Activated T-cell treated with anti-CD3 and anti-CD28 coated beads, Interleukin-2, amount 50 U/mL, for 24 hours (primary cell): ENCODE measurements around the gene BABAM2.
A peak's percentile ranks its signal among the peaks of the same experiment; 100 is the strongest.

Source experiments
- DNase-seq: peaks from one replicate; pipeline ENCODE4 v3.0.0-alpha.2; 2020
- H3K27ac Mint-ChIP-seq: 2 replicates; pipeline ENCODE4 v1.8.0; 2020; ENCODE audit warnings: mild to moderate bottlenecking, mixed read lengths
- H3K27me3 Mint-ChIP-seq: 2 replicates; pipeline ENCODE4 v1.8.0; 2020; ENCODE audit warnings: mixed read lengths
- H3K36me3 Mint-ChIP-seq: 2 replicates; pipeline ENCODE4 v1.8.0; 2020; ENCODE audit warnings: low read depth, mixed read lengths
- H3K4me1 Mint-ChIP-seq: 2 replicates; pipeline ENCODE4 v1.8.0; 2020; ENCODE audit warnings: low read depth, mixed read lengths
- H3K4me3 Mint-ChIP-seq: 2 replicates; pipeline ENCODE4 v1.8.0; 2020; ENCODE audit warnings: mild to moderate bottlenecking, moderate library complexity, mixed read lengths
- H3K9me3 Mint-ChIP-seq: 2 replicates; pipeline ENCODE4 v1.8.0; 2020; ENCODE audit warnings: mixed read lengths

The BABAM2 gene

DNA sequence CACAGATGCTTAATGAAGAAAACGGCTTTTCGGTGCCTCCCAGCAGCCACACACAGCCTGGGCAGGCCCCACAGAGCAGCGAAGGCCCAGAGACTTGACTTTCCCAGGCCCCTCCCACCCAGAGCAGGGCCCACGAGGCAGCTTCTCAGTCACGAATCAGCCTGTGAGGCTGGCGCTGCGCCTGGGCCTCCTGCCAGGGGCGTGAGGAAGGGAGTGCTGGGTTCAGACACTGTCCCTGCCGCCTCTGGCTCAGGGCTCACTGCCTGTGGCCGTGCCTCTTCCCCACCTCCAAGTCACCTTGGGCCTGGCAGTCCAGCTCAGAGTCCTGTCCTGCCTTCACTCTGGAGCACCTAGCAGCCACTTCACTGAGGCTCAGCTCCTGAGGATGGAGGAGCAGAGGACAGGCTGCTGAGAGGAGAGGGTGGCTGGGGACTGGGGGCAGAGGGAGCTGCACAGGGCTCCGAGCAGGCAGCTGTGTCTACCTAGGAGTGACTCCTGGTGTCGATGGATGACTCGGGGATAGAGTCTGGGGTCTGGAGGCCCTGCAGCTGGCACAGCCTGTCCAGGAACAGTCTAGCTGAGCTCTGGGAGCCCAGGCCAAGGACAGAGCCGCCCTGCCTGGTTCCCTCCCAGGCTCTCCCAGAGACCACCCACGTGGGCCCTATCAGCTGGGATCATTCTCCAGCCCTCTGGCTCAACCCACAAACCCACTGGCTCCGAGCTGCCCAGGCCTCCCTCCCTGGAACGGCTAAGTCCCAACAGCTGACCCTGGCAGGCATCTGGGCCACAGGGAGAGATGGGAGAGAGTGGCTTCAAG lies 465.8 kb downstream of the BABAM2 start:
- peaks cover 49% of the 10 kb centered on the region for H3K4me1 Mint-ChIP-seq
- peak overlapping the region; percentile 6 for H3K27ac Mint-ChIP-seq
- no peak for DNase-seq
- no peaks in the 10 kb centered on the region for H3K9me3 Mint-ChIP-seq
- H3K36me3 Mint-ChIP-seq: no peaks in the 10 kb centered on the region
- H3K27me3 Mint-ChIP-seq: no peaks in the 10 kb centered on the region
- no peak overlapping the region for H3K4me3 Mint-ChIP-seq

DNA sequence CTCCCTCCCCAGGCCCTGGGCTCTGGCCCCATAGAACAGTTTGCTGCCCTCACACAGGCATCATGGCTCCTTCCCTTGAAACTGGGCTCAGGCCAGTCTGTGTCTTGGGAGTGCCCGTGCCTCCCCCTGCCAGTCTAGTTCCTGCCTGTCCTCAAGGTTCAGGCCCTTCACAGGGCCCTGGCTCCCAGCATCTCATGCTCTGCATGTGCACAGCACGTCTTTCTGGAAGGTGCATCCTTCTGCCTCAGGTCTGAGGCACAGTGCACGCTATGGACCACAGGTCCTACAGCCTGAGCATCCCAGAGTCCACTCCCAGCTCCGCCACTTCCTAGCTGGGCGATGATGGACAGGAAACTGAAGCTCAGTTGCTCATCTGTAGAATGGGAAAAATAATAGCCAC lies 466.5 kb downstream of the BABAM2 start:
- Mint-ChIP-seq H3K27me3 (no peaks in the 10 kb centered on the region), H3K36me3 (no peaks in the 10 kb centered on the region), H3K9me3 (no peaks in the 10 kb centered on the region), H3K27ac (no peak overlapping the region), H3K4me1 (peaks cover 49% of the 10 kb centered on the region), H3K4me3 (no peak overlapping the region)
- DNase-seq: no peak

- Mint-ChIP-seq H3K36me3 (no peaks in the 10 kb centered on the region), H3K9me3 (no peaks in the 10 kb centered on the region), H3K27me3 (no peaks in the 10 kb centered on the region), H3K27ac (peak overlapping the region; percentile 89), H3K4me1 (peaks cover 58% of the 10 kb centered on the region), H3K4me3 (no peak overlapping the region)
- DNase-seq: no peak
Measured at GRCh38 chr2:28357948-28358667, 467.6 kb downstream of the BABAM2 start.

GRCh38 chr2:28358668-28359201 lies 468.2 kb downstream of the BABAM2 start:
- DNase-seq: no peak
- H3K9me3 Mint-ChIP-seq: no peaks in the 10 kb centered on the region
- H3K36me3 Mint-ChIP-seq: no peaks in the 10 kb centered on the region
- H3K4me1 Mint-ChIP-seq: peaks cover 65% of the 10 kb centered on the region
- H3K27ac Mint-ChIP-seq: peak overlapping the region; percentile 89
- H3K27me3 Mint-ChIP-seq: no peaks in the 10 kb centered on the region
- H3K4me3 Mint-ChIP-seq: peak overlapping the region; percentile 39

DNA sequence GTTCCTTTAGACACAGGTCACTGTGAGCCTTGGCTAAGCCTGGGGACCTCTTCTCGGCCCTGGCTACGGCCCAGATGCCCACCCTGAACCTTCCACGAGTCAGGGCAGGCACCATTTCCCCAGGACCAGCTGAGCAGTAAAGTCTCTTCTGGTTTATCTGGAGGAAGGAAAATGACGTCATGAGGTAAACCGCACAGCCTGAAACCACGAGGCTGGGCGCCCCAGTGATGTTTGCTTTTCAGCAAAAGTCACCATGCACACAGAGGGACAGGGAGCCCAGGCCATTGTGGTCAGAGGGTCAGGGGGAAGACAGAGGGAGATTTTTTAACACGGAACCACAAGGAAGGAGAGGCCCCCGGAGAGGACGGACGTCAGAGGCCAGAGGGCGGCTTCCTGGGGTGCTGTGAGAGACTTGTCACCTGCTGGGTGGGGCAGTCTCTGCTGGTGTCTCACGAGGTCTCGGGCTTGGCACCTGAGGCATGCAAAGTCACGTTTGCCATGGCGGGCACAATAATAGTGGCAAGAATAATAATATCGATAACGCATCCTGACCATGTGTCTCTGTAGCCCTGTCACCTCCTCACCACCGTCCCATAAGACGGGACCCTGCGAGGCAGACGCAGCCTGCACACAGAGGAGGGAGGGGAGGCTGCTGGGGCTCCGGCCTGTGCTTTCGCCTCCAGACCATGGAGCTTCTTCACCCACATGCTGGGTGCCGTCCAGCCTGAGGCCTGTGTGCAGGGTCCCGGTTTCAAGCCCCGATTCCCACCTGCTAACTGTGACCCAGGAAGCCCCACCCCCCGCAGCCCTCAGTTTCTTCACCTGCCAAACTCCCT lies 468.9 kb downstream of the BABAM2 start:
- Mint-ChIP-seq H3K36me3 (no peaks in the 10 kb centered on the region), H3K4me1 (peaks cover 69% of the 10 kb centered on the region), H3K4me3 (peak overlapping the region; percentile 39), H3K27me3 (no peaks in the 10 kb centered on the region), H3K27ac (peak overlapping the region; percentile 89), H3K9me3 (no peaks in the 10 kb centered on the region)
- DNase-seq: peak; percentile 84

GRCh38 chr2:28360058-28360717 lies 469.7 kb downstream of the BABAM2 start:
- Mint-ChIP-seq H3K27ac (peak overlapping the region; percentile 89), H3K4me3 (no peak overlapping the region), H3K36me3 (no peaks in the 10 kb centered on the region), H3K4me1 (peaks cover 76% of the 10 kb centered on the region), H3K9me3 (no peaks in the 10 kb centered on the region), H3K27me3 (no peaks in the 10 kb centered on the region)
- DNase-seq: no peak

- Mint-ChIP-seq H3K4me1 (peaks cover 81% of the 10 kb centered on the region), H3K27ac (peak overlapping the region; percentile 68), H3K4me3 (no peak overlapping the region), H3K9me3 (no peaks in the 10 kb centered on the region), H3K27me3 (no peaks in the 10 kb centered on the region), H3K36me3 (no peaks in the 10 kb centered on the region)
- no peak for DNase-seq
Measured at GRCh38 chr2:28360718-28361293, 470.3 kb downstream of the BABAM2 start.

GRCh38 chr2:28361991-28362710 lies 471.6 kb downstream of the BABAM2 start:
- Mint-ChIP-seq H3K36me3 (no peaks in the 10 kb centered on the region), H3K9me3 (no peaks in the 10 kb centered on the region), H3K4me3 (no peak overlapping the region), H3K4me1 (peaks cover 86% of the 10 kb centered on the region), H3K27me3 (no peaks in the 10 kb centered on the region), H3K27ac (peak overlapping the region; percentile 37)
- DNase-seq: no peak

- Mint-ChIP-seq H3K27me3 (no peaks in the 10 kb centered on the region), H3K4me3 (no peak overlapping the region), H3K9me3 (no peaks in the 10 kb centered on the region), H3K36me3 (no peaks in the 10 kb centered on the region), H3K4me1 (peaks cover 91% of the 10 kb centered on the region), H3K27ac (no peak overlapping the region)
- no peak for DNase-seq
Measured at GRCh38 chr2:28362991-28363521, 472.5 kb downstream of the BABAM2 start.

GRCh38 chr2:28363686-28364280 lies 473.3 kb downstream of the BABAM2 start:
- Mint-ChIP-seq H3K4me3 (no peak overlapping the region), H3K27ac (peak overlapping the region; percentile 34), H3K27me3 (no peaks in the 10 kb centered on the region), H3K9me3 (no peaks in the 10 kb centered on the region), H3K4me1 (peaks cover 85% of the 10 kb centered on the region), H3K36me3 (no peaks in the 10 kb centered on the region)
- no peak for DNase-seq

GRCh38 chr2:28364610-28365009 lies 474.1 kb downstream of the BABAM2 start:
- Mint-ChIP-seq H3K36me3 (no peaks in the 10 kb centered on the region), H3K4me3 (no peak overlapping the region), H3K27ac (no peak overlapping the region), H3K27me3 (no peaks in the 10 kb centered on the region), H3K9me3 (no peaks in the 10 kb centered on the region), H3K4me1 (peaks cover 77% of the 10 kb centered on the region)
- no peak for DNase-seq

GRCh38 chr2:28365158-28365557 lies 474.6 kb downstream of the BABAM2 start:
- H3K4me3 Mint-ChIP-seq: no peak overlapping the region
- peaks cover 72% of the 10 kb centered on the region for H3K4me1 Mint-ChIP-seq
- no peak overlapping the region for H3K27ac Mint-ChIP-seq

GRCh38 chr2:28366149-28366495 lies 475.6 kb downstream of the BABAM2 start:
- H3K9me3 Mint-ChIP-seq: no peaks in the 10 kb centered on the region
- peak overlapping the region; percentile 33 for H3K4me3 Mint-ChIP-seq
- no peak for DNase-seq
- no peaks in the 10 kb centered on the region for H3K36me3 Mint-ChIP-seq
- H3K27ac Mint-ChIP-seq: peak overlapping the region; percentile 59
- H3K4me1 Mint-ChIP-seq: peaks cover 62% of the 10 kb centered on the region
- H3K27me3 Mint-ChIP-seq: no peaks in the 10 kb centered on the region

More at GRCh38 chr2:28365158-28365557, 474.6 kb downstream of the BABAM2 start:
- no peaks in the 10 kb centered on the region for H3K9me3 Mint-ChIP-seq
- no peaks in the 10 kb centered on the region for H3K36me3 Mint-ChIP-seq
- no peaks in the 10 kb centered on the region for H3K27me3 Mint-ChIP-seq
- no peak for DNase-seq
